Tibial nerve (tissue), 4 donors: ENCODE measurements around the gene FEZF1. TPM values are rescaled to one million over a fixed set of nuclear protein-coding genes. Genes with fewer than 3 reads are reported as not detected.
A peak's percentile ranks its signal among the peaks of the same experiment; 100 is the strongest.

Experiments used
- DNase-seq, 2 donors: peaks; one replicate each; pipeline ENCODE4 v3.0.0-alpha.2; 2019; ENCODE audit warnings: low spot score in 2 of 2
- H3K27ac ChIP-seq, 4 donors: fragments of 200-600 bp; sonication (generic) in 3 of 4; one replicate each; pipeline ENCODE4 v1.5.1; 2017 to 2019; ENCODE audit warnings: mild to moderate bottlenecking in 1 of 4
- H3K27me3 ChIP-seq, 2 donors: fragments of 200-600 bp; sonication (generic) in 1 of 2; one replicate each; pipeline versions ENCODE4 v1.5.1 to v1.6.0; 2017 to 2019
- H3K36me3 ChIP-seq, 3 donors: fragments of 200-600 bp; sonication (generic); one replicate each; pipeline ENCODE4 v1.5.1; 2018 to 2019
- H3K4me1 ChIP-seq, 4 donors: fragments of 200-600 bp; sonication (generic) in 3 of 4; one replicate each; pipeline ENCODE4 v1.5.1; 2017 to 2019
- H3K4me3 ChIP-seq, 4 donors: fragments of 200-600 bp; sonication (generic) in 3 of 4; one replicate each; pipeline ENCODE4 v1.5.1; 2017 to 2019; ENCODE audit warnings: mild to moderate bottlenecking in 1 of 4, moderate library complexity in 1 of 4
- H3K9me3 ChIP-seq, 4 donors: fragments of 200-600 bp; sonication (generic) in 3 of 4; one replicate each; pipeline ENCODE4 v1.5.1; 2017 to 2019
- CTCF ChIP-seq, 5 experiments: fragments of 200-600 bp in 3 of 5; fragments of 450-650 bp in 2 of 5; sonication (generic) in 3 of 5; IDR thresholded peaks; one replicate each; pipeline ENCODE4 v1.5.1; 2016 to 2019; ENCODE audit warnings: antibody characterized with exemption in 5 of 5, mild to moderate bottlenecking in 3 of 5, moderate library complexity in 2 of 5
- EP300 ChIP-seq, 2 donors: sonication (generic); formaldehyde crosslinking; IDR thresholded peaks; one replicate each; pipeline ENCODE4 v1.6.1; 2017; ENCODE audit warnings: antibody characterized with exemption in 2 of 2, mild to moderate bottlenecking in 1 of 2
- POLR2A ChIP-seq, 2 donors: fragments of 450-650 bp; IDR thresholded peaks; one replicate each; pipeline ENCODE4 v1.6.1; 2017; ENCODE audit warnings: antibody characterized with exemption in 2 of 2, mild to moderate bottlenecking in 2 of 2, moderate library complexity in 2 of 2
- WGBS, 2 donors: methylation state at CpG; one replicate each; pipeline ENCODE4 v1.1.5; 2018; 5-methylcytosine and 5-hydroxymethylcytosine counted together
- total RNA-seq, 4 donors: library from RNA; depleted of rRNA; stranded (reverse); fragments of >200 nt; gene quantifications; one replicate each; pipeline ENCODE4 v1.1.0, GENCODE V29; 2016

The FEZF1 gene
- total RNA-seq, 4 donors from 2014 or later = 0.22 TPM; not detected in 3

GRCh38 chr7:122311734-122312450 lies 7.3 kb upstream of the FEZF1 start:
- 10 to 11% methylated on average over 34 of the region's 34 CpGs for WGBS, 2 donors
- no peaks in the 10 kb centered on the region for H3K9me3 ChIP-seq
- no peak for TF ChIP-seq POLR2A (IDR thresholded peaks at IDR 0.05)
- TF ChIP-seq EP300 (IDR thresholded peaks at IDR 0.05) = no peak
- no peak for TF ChIP-seq CTCF (IDR thresholded peaks at IDR 0.05)
- H3K36me3 ChIP-seq = no peaks in the 10 kb centered on the region
- DNase-seq = no peak
- peaks cover 4 to 100% of the 10 kb centered on the region in 2 donors for H3K27me3 ChIP-seq
- no peak overlapping the region for H3K27ac ChIP-seq
- H3K4me3 ChIP-seq = peak overlapping the region in 1 of 4 donors; percentile 16
- peaks cover 0 to 52% (median 13%) of the 10 kb centered on the region in 4 donors for H3K4me1 ChIP-seq

GRCh38 chr7:122311050-122311700 lies 6.6 kb upstream of the FEZF1 start:
- no peak for TF ChIP-seq CTCF (IDR thresholded peaks at IDR 0.05)
- TF ChIP-seq POLR2A (IDR thresholded peaks at IDR 0.05) = no peak
- TF ChIP-seq EP300 (IDR thresholded peaks at IDR 0.05) = no peak
- Histone ChIP-seq H3K27me3 (peaks cover 4 to 100% of the 10 kb centered on the region in 2 donors), H3K27ac (no peak overlapping the region), H3K4me1 (peaks cover 0 to 52% (median 9%) of the 10 kb centered on the region in 4 donors), H3K4me3 (no peak overlapping the region), H3K9me3 (no peaks in the 10 kb centered on the region), H3K36me3 (no peaks in the 10 kb centered on the region)
- no peak for DNase-seq
- WGBS, 2 donors = 55 to 59% methylated on average over 12 of the region's 12 CpGs

GRCh38 chr7:122310119-122311021 lies 5.8 kb upstream of the FEZF1 start:
- Histone ChIP-seq H3K36me3 (no peaks in the 10 kb centered on the region), H3K4me1 (peaks cover 0 to 52% (median 14%) of the 10 kb centered on the region in 4 donors), H3K9me3 (no peaks in the 10 kb centered on the region), H3K4me3 (peak overlapping the region; percentile 10 to 48 (median 36)), H3K27ac (no peak overlapping the region), H3K27me3 (peaks cover 4 to 100% of the 10 kb centered on the region in 2 donors)
- no peak for DNase-seq
- WGBS, 2 donors = 5 to 7% methylated on average over 39 to 48 of the region's 61 CpGs
- TF ChIP-seq EP300 (IDR thresholded peaks at IDR 0.05) (no peak), CTCF (IDR thresholded peaks at IDR 0.05) (no peak), POLR2A (IDR thresholded peaks at IDR 0.05) (no peak)

GRCh38 chr7:122309421-122309820 lies 4.9 kb upstream of the FEZF1 start:
- no peak for TF ChIP-seq EP300 (IDR thresholded peaks at IDR 0.05)
- no peak for TF ChIP-seq CTCF (IDR thresholded peaks at IDR 0.05)
- no peak for TF ChIP-seq POLR2A (IDR thresholded peaks at IDR 0.05)

More at GRCh38 chr7:122309421-122309820, 4.9 kb upstream of the FEZF1 start:
- H3K36me3 ChIP-seq = no peaks in the 10 kb centered on the region
- H3K27ac ChIP-seq = no peak overlapping the region
- WGBS, 2 donors = 65 to 69% methylated on average over 3 of the region's 3 CpGs
- DNase-seq = no peak
- no peak overlapping the region for H3K4me3 ChIP-seq
- H3K4me1 ChIP-seq = peaks cover 0 to 56% (median 18%) of the 10 kb centered on the region in 4 donors
- peaks cover 4 to 100% of the 10 kb centered on the region in 2 donors for H3K27me3 ChIP-seq
- no peaks in the 10 kb centered on the region for H3K9me3 ChIP-seq
